Measurements from ENCODE around the gene CCNJL.
"Not testable (repeated sequence)": the region's sequence is repeated elsewhere in the genome, so short reads cannot be mapped to it uniquely, and the experiment has no call there.

CCNJL gene

GRCh38 chr5:160259341-160259740 is 53.0 kb downstream of the CCNJL start:
- no peak for DNase-seq

- no peak for DNase-seq
Measured at GRCh38 chr5:160254706-160255105, 57.7 kb downstream of the CCNJL start.

- DNase-seq, result no peak
Measured at GRCh38 chr5:160253441-160253840, 58.9 kb downstream of the CCNJL start.

GRCh38 chr5:160252916-160253315 is 59.4 kb downstream of the CCNJL start:
- DNase-seq, result no peak

DNA sequence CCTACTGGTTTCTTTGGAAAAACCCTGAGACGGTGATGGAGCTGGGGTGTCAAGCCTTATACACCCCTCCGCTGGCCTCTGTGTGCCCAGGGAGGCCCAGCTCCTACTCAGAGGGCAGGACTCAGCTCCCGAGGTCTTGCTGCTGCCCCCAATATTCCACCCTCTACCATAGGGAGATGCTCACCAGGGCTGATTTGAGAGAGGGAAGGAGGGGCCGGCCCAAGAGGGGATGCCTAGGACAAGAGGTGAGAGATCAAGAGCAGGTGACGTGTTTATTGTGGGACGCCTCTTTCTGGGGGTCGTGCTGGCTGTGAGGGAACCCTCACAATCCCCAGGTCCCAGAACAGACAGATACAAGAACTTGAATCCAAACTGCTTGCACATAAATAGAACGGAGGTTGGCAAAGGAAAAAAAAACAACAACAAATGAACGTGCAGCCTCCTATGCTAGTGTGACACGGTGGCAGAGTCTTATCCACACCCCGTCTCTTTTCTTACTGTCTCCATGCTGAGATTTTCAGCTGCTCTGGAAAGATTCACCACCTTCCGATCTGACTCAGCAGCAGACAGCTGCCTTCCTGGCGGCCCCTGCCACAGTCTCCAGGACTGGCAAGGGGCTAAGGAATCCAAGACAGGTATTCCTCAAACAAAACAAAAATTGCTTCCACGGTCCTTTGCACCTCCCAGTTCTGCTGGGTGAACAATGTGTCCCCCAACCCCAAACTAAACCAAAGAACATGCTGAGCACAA is 60.8 kb downstream of the CCNJL start:
- DNase-seq, result no peak

DNA sequence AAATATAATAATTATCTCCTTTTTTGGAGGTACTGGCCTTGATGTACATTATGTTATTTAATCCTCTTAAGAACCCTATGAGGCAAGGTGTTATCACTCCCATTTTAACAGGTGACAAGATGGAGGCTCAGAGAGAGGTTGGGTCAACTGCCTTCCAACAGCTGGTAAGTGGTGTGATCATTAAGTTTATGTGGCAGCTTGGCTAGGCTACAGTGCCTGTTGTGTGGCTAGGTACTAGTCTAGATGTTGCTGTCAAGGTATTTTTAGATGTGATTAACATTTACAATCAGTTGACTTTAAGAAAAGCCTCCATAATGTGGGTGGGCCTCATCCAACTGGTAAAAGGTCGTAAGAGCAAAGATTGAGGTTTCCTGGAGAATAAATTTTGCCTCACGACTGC is 61.5 kb downstream of the CCNJL start:
- no peak for DNase-seq

DNA sequence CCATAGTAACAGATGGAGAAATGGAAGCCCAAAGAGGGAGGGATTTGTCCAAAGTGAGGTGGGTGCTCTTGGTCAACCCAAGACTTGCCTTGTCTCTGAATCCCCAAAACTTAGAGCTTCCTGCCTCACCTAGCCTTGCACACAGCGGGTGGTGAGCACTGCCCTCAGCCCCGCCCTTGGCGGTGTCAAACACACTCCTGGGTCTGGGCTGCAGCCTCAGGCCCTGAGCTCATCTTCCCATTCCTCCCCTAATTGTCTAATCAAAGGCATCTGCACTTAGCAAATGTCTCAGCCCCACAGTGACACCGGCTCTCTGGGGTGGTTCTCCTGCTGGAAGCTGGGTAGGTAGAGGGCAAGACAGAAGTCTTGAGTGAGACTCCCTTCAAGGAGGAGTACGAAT is 62.1 kb downstream of the CCNJL start:
- no peak for DNase-seq

DNA sequence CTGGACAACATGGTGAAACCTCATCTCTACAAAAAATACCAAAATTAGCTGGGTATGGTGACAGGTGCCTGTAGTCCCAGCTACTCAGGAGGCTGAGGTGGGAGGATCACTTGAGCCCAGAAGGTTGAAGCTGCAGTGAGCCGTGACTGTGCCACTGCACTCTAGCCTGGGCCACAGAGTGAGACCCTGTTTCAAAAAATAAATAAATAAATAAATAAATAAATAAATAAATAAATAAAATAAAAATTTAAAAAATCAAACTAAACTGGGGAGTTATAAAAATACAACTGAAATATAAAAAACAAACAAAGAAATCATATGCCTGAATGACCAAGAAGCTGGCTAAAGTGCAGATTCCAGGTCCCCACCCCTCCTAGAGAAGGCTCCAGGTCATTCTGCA is 62.8 kb downstream of the CCNJL start:
- not testable (repeated sequence) for DNase-seq

DNA sequence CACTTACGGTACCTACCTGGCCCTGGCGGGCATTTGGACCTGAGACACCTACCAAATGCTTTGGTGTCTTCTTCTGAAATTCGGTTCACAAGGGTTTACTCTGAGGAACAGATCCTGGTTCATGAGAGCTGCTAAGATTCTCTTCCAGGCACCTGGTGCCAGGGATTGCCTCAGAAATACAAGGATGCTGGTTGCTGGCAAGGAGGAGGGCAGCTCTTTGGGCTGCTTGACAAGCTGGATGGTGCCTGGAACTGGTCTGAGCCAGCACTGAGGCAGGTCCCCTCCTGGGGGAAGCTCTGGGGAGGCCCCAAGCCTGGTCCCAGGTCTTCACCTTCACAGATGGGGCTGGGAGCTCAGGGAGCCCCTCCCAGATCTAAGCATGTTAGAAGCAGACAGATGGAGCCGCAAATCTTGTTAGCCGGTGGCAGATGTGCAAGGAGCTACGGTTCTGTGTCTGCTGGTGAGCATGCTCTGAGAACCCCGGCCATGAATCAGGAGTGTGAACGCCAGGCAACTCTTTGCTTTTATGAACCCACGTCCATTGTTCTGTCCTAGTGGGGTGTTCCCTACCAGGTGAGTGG is 66.8 kb downstream of the CCNJL start:
- DNase-seq, result no peak

DNA sequence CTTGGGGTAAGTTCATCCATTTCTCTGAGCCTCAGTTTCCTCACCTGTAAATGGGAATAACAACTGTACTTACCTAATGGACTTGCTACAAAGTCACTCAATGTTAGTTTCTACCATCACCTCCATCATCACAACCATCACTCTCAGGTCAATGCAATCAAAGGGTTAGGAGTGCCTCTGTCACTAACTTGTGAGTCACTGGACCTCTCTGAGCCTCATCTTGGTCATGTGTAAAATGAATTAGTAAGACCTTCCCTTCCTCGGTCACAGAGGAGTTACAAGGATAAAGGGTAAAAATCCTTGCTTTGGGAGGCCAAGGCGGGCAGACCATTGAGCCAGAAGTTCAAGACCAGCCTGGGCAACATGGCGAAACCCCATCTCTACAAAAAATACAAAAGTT is 70.2 kb downstream of the CCNJL start:
- no peak for DNase-seq

GRCh38 chr5:160240350-160240749 is 72.0 kb downstream of the CCNJL start:
- no peak for DNase-seq

GRCh38 chr5:160237571-160238093 is 74.7 kb downstream of the CCNJL start:
- DNase-seq, result no peak

- DNase-seq, result no peak
Measured at GRCh38 chr5:160235731-160236130, 76.6 kb downstream of the CCNJL start.

DNA sequence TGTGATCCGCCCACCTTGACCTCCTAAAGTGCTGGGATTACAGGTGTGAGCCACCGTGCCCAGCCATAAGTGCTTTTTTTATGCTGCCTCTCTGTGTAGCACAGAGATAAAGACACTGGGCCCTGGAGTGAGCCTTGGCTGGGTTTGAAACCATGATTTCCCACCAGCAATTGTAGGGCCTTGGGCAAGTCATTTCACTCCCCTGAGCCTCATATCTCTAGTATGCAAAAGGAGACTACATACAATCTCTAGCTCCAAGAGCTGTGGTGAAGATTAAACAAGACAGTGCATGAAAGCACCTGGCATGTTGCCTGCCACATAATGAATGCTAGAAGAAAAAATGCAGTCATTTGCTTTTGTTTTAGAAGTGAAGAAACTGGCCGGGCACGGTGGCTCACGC is 79.1 kb downstream of the CCNJL start:
- no peak for DNase-seq

DNA sequence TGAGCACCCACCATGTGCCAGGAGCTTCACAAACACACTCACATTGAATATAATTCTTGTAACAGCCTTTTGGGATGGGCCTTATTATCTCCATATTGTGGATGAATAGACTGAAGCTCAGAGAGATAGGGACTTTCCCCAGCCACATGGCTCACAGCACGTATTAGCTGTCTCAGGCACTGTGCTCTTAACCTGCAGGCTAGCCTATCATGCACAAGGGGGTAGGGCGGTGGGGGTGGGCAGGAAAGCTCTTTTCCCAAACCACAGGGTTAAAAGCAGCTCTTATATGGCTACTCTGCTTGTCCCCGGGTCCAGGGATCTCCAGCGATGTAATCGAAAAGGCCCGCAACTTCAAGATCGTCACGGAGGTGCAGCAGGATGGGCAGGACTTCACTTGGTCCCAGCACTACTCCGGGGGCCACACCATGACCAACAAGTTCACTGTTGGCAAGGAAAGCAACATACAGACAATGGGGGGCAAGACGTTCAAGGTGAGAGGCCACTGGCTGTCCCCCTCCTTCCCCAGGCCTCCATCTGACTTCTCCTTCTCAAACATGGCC is 80.5 kb downstream of the CCNJL start:
- no peak for DNase-seq

- DNase-seq, result no peak
Measured at GRCh38 chr5:160230686-160231527, 81.5 kb downstream of the CCNJL start.

DNA sequence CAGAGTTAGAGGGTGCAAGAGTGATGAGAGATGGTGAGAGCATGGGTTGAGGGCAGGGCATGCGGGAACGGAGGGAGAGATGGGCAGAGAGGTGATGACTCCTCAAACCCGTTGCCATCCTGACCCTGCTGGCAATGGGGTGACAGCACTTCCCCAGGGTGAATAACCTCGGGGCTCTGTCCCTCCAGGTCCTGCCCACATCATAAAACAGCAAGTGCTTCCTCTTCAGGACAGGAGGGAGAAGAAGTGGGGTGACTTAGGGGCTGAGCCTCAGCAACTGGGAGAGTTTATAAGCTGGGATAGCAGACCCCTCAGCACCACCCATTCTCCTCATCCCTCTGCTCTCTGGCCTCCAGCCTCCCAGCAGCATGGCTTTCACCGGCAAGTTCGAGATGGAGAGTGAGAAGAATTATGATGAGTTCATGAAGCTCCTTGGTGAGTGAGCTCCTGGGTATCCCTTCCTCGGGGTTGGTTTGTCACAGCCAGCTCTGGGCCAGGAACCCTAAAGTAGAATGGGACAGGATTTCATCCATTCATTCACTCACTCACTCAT is 83.1 kb downstream of the CCNJL start, which contains the start of gene FABP6:
Gene FABP6 (plus strand): TSS at position 317 of the 553 bp plus-strand sequence. CDS start 52 bp downstream, at position 369.
- DNase-seq, result no peak

GRCh38 chr5:160227012-160227411 is 85.4 kb downstream of the CCNJL start:
- DNase-seq, result no peak

GRCh38 chr5:160221082-160221481 is 91.3 kb downstream of the CCNJL start:
- no peak for DNase-seq

GRCh38 chr5:160219356-160219755 is 93.0 kb downstream of the CCNJL start:
- DNase-seq, result no peak

- DNase-seq, result peak; percentile 22
Measured at GRCh38 chr5:160213537-160213936, 98.8 kb downstream of the CCNJL start.

DNA sequence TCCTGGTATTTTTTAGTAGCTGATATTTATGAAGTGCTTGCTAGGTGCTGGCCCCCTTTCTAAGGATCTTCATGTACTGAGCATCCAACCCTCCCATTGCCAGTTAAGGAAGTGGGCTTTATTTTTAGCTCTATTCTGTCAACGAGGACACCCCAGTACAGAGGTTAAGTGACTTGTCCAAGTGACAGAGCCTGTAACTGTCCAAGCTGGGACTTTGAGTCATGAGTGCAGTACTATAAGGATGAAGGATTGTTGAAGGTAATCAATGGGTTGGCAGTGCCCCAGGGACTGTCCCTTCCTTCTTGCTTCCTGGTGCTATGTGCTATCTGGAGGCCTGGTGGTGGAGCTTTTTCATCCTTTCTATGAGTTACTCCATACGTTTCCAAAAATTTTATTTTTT is 101.0 kb downstream of the CCNJL start:
- DNase-seq, result no peak

- no peak for DNase-seq
Measured at GRCh38 chr5:160210606-160211005, 101.8 kb downstream of the CCNJL start.
